Muscle layer of duodenum (tissue), 2 donors: ENCODE results near the gene FOXB1.

Experiments used
- H3K27ac ChIP-seq: one replicate; pipeline ENCODE4 v1.7.0; 2013; ENCODE audit warnings: mild to moderate bottlenecking, low read length
- H3K27me3 ChIP-seq: one replicate; pipeline ENCODE4 v1.7.0; 2013; ENCODE audit warnings: low read depth, mild to moderate bottlenecking, control low read depth, low read length
- H3K36me3 ChIP-seq, 2 donors: one replicate each; pipeline ENCODE4 v1.7.0; 2013; ENCODE audit warnings: low read length in 2 of 2, control low read depth in 1 of 2, mild to moderate bottlenecking in 1 of 2; ENCODE audit not compliant: insufficient read depth in 2 of 2, control insufficient read depth in 1 of 2
- H3K4me1 ChIP-seq, 2 donors: one replicate each; pipeline ENCODE4 v1.7.0; 2013; ENCODE audit warnings: low read length in 2 of 2, mild to moderate bottlenecking in 2 of 2, control low read depth in 1 of 2, moderate library complexity in 1 of 2; ENCODE audit not compliant: insufficient read depth in 2 of 2, control insufficient read depth in 1 of 2
- H3K4me3 ChIP-seq, 2 donors: one replicate each; pipeline ENCODE4 v1.7.0; 2013; ENCODE audit warnings: low read length in 2 of 2, low read depth in 1 of 2, mild to moderate bottlenecking in 1 of 2
- H3K9me3 ChIP-seq, 2 donors: one replicate each; pipeline ENCODE4 v1.7.0; 2013; ENCODE audit warnings: low read length in 2 of 2, control low read depth in 1 of 2, mild to moderate bottlenecking in 1 of 2; ENCODE audit not compliant: control insufficient read depth in 1 of 2
- donor health status: healthy.

The FOXB1 gene

DNA sequence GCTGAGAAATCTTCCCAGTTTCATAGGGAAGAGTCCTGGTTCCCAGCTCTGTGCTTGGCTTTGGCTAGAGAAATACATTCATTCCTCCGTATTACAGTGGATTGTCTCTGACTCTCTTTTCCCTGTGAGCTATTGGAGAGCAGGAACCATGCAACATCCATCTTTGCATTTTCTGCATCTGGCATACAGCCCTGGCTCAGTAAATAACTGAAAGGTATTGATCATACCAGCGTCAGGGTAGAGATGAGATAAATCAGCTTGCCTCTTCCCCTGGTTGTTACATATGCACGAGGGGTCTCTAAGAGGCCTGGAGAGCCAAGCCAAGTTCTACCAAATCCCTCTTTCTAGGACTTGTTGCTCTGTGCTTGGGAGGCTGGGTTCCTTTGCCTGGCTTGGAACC is 35.2 kb downstream of the FOXB1 start:
- Histone ChIP-seq H3K27me3 (no peaks in the 10 kb centered on the region), H3K4me1 (no peaks in the 10 kb centered on the region), H3K27ac (no peak overlapping the region), H3K4me3 (no peak overlapping the region), H3K9me3 (no peaks in the 10 kb centered on the region), H3K36me3 (no peaks in the 10 kb centered on the region)

DNA sequence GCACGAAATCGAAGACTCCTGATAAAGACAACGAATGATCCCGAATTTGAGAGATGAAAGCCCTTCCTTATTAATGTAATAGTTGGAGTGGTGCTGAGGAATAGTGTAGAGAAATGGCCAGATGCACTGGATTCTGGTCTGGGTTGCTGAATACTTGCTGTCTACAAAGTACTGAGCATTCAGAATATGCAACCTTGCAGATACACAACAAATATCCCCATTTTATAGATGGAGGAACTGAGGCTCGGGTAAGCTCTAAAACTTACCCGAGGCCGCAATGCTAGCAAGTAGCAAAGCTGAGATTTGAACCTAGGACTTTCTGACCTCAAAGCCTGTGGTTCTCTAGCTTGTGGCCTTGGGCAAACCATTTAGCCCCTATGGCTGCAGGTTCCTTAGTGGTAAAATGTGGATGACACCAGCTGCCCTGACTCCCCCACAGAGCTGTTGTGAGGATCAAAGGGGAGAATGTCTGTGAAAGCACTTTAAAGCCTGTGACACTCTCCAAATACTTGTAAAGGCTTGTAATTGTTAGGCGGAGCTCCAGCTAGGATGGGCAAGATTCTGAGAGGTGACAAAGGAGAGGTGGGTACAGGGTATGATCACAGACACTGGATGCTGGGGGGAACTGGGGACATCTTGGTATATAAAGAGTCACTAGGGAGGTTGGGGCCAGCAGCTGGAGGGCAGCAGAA is 39.8 kb downstream of the FOXB1 start:
- no peaks in the 10 kb centered on the region for H3K36me3 ChIP-seq
- no peaks in the 10 kb centered on the region for H3K9me3 ChIP-seq

DNA sequence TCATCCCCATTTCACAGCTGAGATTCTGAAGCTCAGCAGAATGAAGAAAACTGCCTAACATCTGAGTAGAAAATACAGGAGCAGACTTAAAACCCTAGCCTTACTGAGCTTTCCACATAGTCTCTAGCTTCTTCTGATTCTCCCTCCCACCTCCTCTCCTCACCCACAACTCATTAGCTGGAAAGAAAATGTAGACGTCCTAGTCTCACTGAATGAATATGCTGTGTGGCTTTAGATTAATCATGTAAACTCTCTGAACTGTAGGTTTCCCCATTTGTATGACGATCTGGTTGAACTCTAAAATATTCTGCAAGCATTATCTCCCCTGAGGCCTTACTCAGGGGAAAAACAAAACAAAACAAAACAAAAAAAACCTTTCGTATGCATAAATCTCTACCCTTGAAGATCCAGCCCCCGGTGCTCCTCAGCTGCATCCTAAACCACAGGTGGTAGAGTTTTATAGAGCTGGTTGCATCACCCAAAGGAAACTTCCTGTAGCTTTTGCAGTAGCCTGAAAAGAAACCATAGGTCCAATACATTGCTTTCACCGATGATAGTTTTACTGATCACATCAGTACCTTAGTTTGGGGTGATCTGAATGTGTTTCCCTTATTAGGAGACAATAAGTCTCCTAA is 40.6 kb downstream of the FOXB1 start:
- Histone ChIP-seq H3K27ac (no peak overlapping the region), H3K4me3 (no peak overlapping the region), H3K27me3 (no peaks in the 10 kb centered on the region), H3K36me3 (no peaks in the 10 kb centered on the region), H3K4me1 (no peaks in the 10 kb centered on the region), H3K9me3 (no peaks in the 10 kb centered on the region)

More for the DNA sequence above, 39.8 kb downstream of the FOXB1 start:
- no peak overlapping the region for H3K4me3 ChIP-seq
- no peaks in the 10 kb centered on the region for H3K27me3 ChIP-seq
- H3K4me1 ChIP-seq = no peaks in the 10 kb centered on the region
- H3K27ac ChIP-seq = no peak overlapping the region

DNA sequence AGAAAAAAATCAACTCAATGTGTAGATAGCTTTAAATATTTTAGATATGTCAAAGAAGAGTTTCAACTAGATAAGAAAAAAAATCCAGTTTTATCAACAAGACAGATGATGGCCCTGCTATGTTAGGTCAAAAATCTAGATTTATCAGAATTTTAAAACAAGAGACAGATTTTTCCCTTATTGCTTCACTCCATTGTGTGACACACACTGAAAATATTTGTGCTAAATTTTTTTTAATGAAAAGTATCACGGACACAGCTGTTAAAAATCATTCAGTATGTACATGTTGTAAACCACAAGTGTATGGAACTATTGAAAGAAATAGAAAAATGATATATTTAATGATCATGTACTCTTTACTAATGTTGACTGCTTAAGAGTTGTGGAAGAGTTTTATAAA is 43.6 kb downstream of the FOXB1 start:
- Histone ChIP-seq H3K4me3 (no peak overlapping the region), H3K4me1 (no peaks in the 10 kb centered on the region), H3K9me3 (peaks cover 3 to 5% of the 10 kb centered on the region in 2 donors), H3K27ac (no peak overlapping the region), H3K36me3 (no peaks in the 10 kb centered on the region), H3K27me3 (no peaks in the 10 kb centered on the region)

DNA sequence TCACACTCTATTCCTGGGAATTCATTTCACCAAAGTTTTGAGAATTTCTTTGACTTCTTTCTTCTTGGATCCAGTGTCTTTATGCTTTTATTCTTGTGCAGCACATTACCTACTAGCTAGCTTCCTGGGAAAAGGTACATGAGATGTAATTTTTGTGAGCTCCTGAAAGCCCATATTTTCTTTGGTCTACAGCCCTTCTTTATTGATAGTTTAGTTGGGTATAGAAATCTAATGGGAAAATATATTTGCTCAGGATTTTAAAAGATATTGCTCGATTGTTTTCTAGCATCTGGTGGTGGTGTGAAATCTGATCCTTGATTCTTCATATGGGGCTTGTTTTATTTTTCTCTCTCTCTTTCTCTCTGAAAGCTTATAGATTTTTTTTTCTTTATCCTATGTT is 45.8 kb downstream of the FOXB1 start:
- Histone ChIP-seq H3K27ac (no peak overlapping the region), H3K9me3 (peaks cover 3 to 5% of the 10 kb centered on the region in 2 donors), H3K27me3 (no peaks in the 10 kb centered on the region), H3K4me3 (no peak overlapping the region), H3K4me1 (no peaks in the 10 kb centered on the region), H3K36me3 (no peaks in the 10 kb centered on the region)

DNA sequence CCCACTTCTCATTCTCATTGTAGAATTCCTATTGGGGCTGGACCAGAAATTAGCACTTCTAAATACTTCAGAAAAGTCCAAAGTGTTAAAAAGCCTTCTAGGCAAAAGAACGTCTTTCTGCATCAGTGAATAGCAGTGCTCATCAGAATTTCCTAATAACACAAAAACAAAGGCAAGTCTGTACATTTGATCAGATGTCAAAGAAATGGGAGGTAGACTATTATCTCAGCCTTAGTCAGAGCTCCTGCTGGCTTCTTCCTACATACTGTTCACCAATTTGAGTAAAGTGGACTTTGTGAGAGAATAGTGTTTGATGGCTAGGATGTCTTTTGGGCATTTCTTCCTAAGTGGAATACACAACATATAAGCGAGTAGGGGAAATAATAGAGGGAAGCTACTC is 48.7 kb downstream of the FOXB1 start:
- H3K27me3 ChIP-seq = no peaks in the 10 kb centered on the region
- H3K36me3 ChIP-seq = no peaks in the 10 kb centered on the region

DNA sequence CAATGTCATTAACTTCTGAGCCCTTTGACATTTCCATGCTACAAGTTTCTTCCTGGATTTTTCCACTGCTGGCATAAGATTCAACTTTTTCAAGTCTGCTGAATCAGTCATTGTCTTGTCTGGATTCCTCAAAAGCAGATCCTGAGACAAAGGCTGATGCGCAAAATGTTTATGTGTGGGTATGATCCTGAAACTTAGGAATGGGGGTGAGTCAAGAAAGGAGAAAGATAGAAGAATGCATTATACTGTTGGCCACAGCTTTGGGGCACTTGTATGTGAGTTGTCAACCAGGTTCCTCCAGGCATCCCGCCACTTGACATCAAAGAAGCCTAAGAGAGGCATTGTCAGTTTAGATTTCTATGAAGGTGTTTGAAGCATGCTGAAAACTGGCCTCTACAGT is 50.4 kb downstream of the FOXB1 start:
- H3K4me3 ChIP-seq = no peak overlapping the region
- H3K4me1 ChIP-seq = no peaks in the 10 kb centered on the region
- H3K27ac ChIP-seq = no peak overlapping the region
- H3K36me3 ChIP-seq = no peaks in the 10 kb centered on the region
- no peaks in the 10 kb centered on the region for H3K27me3 ChIP-seq
- H3K9me3 ChIP-seq = peaks cover 3 to 5% of the 10 kb centered on the region in 2 donors

More for the DNA sequence above, 48.7 kb downstream of the FOXB1 start:
- Histone ChIP-seq H3K9me3 (peaks cover 3 to 5% of the 10 kb centered on the region in 2 donors), H3K4me3 (no peak overlapping the region), H3K27ac (no peak overlapping the region), H3K4me1 (no peaks in the 10 kb centered on the region)
